Stimulated activated naive CD8-positive, alpha-beta T cell treated with anti-CD3 and anti-CD28 coated beads, Interleukin-15, Interleukin-2, amounts not matched to agents 100 ng/mL and 50 ng/mL, for 24 hours (primary cell): Measurements from ENCODE around the gene AFAP1.

Experiments
- H3K27ac Mint-ChIP-seq: one replicate; pipeline ENCODE4 v1.8.0; 2021; ENCODE audit warnings: mild to moderate bottlenecking, mixed read lengths
- H3K27me3 Mint-ChIP-seq: one replicate; pipeline ENCODE4 v1.8.0; 2021; ENCODE audit warnings: mixed read lengths
- H3K36me3 Mint-ChIP-seq: one replicate; pipeline ENCODE4 v1.8.0; 2021; ENCODE audit warnings: low read depth, mixed read lengths
- H3K4me1 Mint-ChIP-seq: one replicate; pipeline ENCODE4 v1.8.0; 2021; ENCODE audit warnings: low read depth, mixed read lengths
- H3K4me3 Mint-ChIP-seq: one replicate; pipeline ENCODE4 v1.8.0; 2021; ENCODE audit warnings: mild to moderate bottlenecking, mixed read lengths
- H3K9me3 Mint-ChIP-seq: one replicate; pipeline ENCODE4 v1.8.0; 2021; ENCODE audit warnings: mixed read lengths

AFAP1 gene

GRCh38 chr4:7818399-7818911 lies 121.2 kb downstream of the AFAP1 start:
- Mint-ChIP-seq H3K27me3 (no peaks in the 10 kb centered on the region), H3K9me3 (no peaks in the 10 kb centered on the region), H3K27ac (no peak overlapping the region), H3K4me3 (no peak overlapping the region), H3K4me1 (peaks cover 7% of the 10 kb centered on the region), H3K36me3 (peaks cover 3% of the 10 kb centered on the region)

GRCh38 chr4:7817877-7818398 lies 121.7 kb downstream of the AFAP1 start:
- H3K4me1 Mint-ChIP-seq = peaks cover 12% of the 10 kb centered on the region
- H3K27me3 Mint-ChIP-seq = no peaks in the 10 kb centered on the region
- H3K27ac Mint-ChIP-seq = no peak overlapping the region
- no peak overlapping the region for H3K4me3 Mint-ChIP-seq
- H3K9me3 Mint-ChIP-seq = no peaks in the 10 kb centered on the region
- peaks cover 3% of the 10 kb centered on the region for H3K36me3 Mint-ChIP-seq

- Mint-ChIP-seq H3K4me1 (peaks cover 13% of the 10 kb centered on the region), H3K27ac (no peak overlapping the region), H3K27me3 (no peaks in the 10 kb centered on the region), H3K36me3 (peaks cover 3% of the 10 kb centered on the region), H3K9me3 (no peaks in the 10 kb centered on the region), H3K4me3 (no peak overlapping the region)
Observed at GRCh38 chr4:7816771-7817170, 122.9 kb downstream of the AFAP1 start.

GRCh38 chr4:7815981-7816380 lies 123.7 kb downstream of the AFAP1 start:
- Mint-ChIP-seq H3K27ac (no peak overlapping the region), H3K9me3 (no peaks in the 10 kb centered on the region), H3K27me3 (no peaks in the 10 kb centered on the region), H3K4me1 (peaks cover 13% of the 10 kb centered on the region), H3K4me3 (no peak overlapping the region), H3K36me3 (peaks cover 3% of the 10 kb centered on the region)

GRCh38 chr4:7815562-7815961 lies 124.1 kb downstream of the AFAP1 start:
- Mint-ChIP-seq H3K4me1 (peaks cover 13% of the 10 kb centered on the region), H3K27ac (no peak overlapping the region), H3K9me3 (no peaks in the 10 kb centered on the region), H3K36me3 (peaks cover 3% of the 10 kb centered on the region), H3K4me3 (no peak overlapping the region), H3K27me3 (no peaks in the 10 kb centered on the region)

GRCh38 chr4:7814451-7814850 lies 125.2 kb downstream of the AFAP1 start:
- no peak overlapping the region for H3K4me3 Mint-ChIP-seq
- H3K4me1 Mint-ChIP-seq = peaks cover 13% of the 10 kb centered on the region
- H3K36me3 Mint-ChIP-seq = peaks cover 3% of the 10 kb centered on the region
- H3K9me3 Mint-ChIP-seq = no peaks in the 10 kb centered on the region
- no peak overlapping the region for H3K27ac Mint-ChIP-seq
- no peaks in the 10 kb centered on the region for H3K27me3 Mint-ChIP-seq

- Mint-ChIP-seq H3K27ac (peak overlapping the region; percentile 26), H3K36me3 (peaks cover 6% of the 10 kb centered on the region), H3K4me1 (peaks cover 13% of the 10 kb centered on the region), H3K4me3 (no peak overlapping the region), H3K27me3 (no peaks in the 10 kb centered on the region), H3K9me3 (no peaks in the 10 kb centered on the region)
Observed at GRCh38 chr4:7813674-7814073, 126.0 kb downstream of the AFAP1 start.

- Mint-ChIP-seq H3K27me3 (no peaks in the 10 kb centered on the region), H3K4me3 (no peak overlapping the region), H3K36me3 (peaks cover 5% of the 10 kb centered on the region)
Observed at GRCh38 chr4:7812921-7813320, 126.7 kb downstream of the AFAP1 start.

GRCh38 chr4:7812231-7812857 lies 127.3 kb downstream of the AFAP1 start:
- H3K4me3 Mint-ChIP-seq = no peak overlapping the region
- peaks cover 5% of the 10 kb centered on the region for H3K36me3 Mint-ChIP-seq
- H3K4me1 Mint-ChIP-seq = peaks cover 13% of the 10 kb centered on the region
- H3K27ac Mint-ChIP-seq = no peak overlapping the region
- H3K9me3 Mint-ChIP-seq = no peaks in the 10 kb centered on the region
- H3K27me3 Mint-ChIP-seq = no peaks in the 10 kb centered on the region

More at GRCh38 chr4:7812921-7813320, 126.7 kb downstream of the AFAP1 start:
- peaks cover 13% of the 10 kb centered on the region for H3K4me1 Mint-ChIP-seq
- no peak overlapping the region for H3K27ac Mint-ChIP-seq
- no peaks in the 10 kb centered on the region for H3K9me3 Mint-ChIP-seq

- H3K4me3 Mint-ChIP-seq = no peak overlapping the region
- H3K4me1 Mint-ChIP-seq = peaks cover 13% of the 10 kb centered on the region
- no peaks in the 10 kb centered on the region for H3K27me3 Mint-ChIP-seq
- no peaks in the 10 kb centered on the region for H3K9me3 Mint-ChIP-seq
- no peak overlapping the region for H3K27ac Mint-ChIP-seq
- peaks cover 5% of the 10 kb centered on the region for H3K36me3 Mint-ChIP-seq
Observed at GRCh38 chr4:7811536-7812191, 128.0 kb downstream of the AFAP1 start.

- Mint-ChIP-seq H3K27ac (no peak overlapping the region), H3K9me3 (no peaks in the 10 kb centered on the region)
Observed at GRCh38 chr4:7810783-7811535, 128.7 kb downstream of the AFAP1 start.

GRCh38 chr4:7808752-7809151 lies 130.9 kb downstream of the AFAP1 start:
- Mint-ChIP-seq H3K27me3 (no peaks in the 10 kb centered on the region), H3K9me3 (no peaks in the 10 kb centered on the region), H3K27ac (no peak overlapping the region), H3K4me3 (no peak overlapping the region), H3K36me3 (peaks cover 5% of the 10 kb centered on the region), H3K4me1 (peaks cover 9% of the 10 kb centered on the region)

More at GRCh38 chr4:7810783-7811535, 128.7 kb downstream of the AFAP1 start:
- H3K4me1 Mint-ChIP-seq = peaks cover 13% of the 10 kb centered on the region
- peaks cover 5% of the 10 kb centered on the region for H3K36me3 Mint-ChIP-seq
- no peak overlapping the region for H3K4me3 Mint-ChIP-seq
- H3K27me3 Mint-ChIP-seq = no peaks in the 10 kb centered on the region

GRCh38 chr4:7808181-7808580 lies 131.5 kb downstream of the AFAP1 start:
- Mint-ChIP-seq H3K9me3 (no peaks in the 10 kb centered on the region), H3K27me3 (no peaks in the 10 kb centered on the region), H3K4me3 (no peak overlapping the region), H3K27ac (no peak overlapping the region), H3K4me1 (peaks cover 3% of the 10 kb centered on the region), H3K36me3 (peaks cover 5% of the 10 kb centered on the region)

GRCh38 chr4:7807351-7807921 lies 132.2 kb downstream of the AFAP1 start:
- H3K27ac Mint-ChIP-seq = no peak overlapping the region
- no peaks in the 10 kb centered on the region for H3K9me3 Mint-ChIP-seq
- no peaks in the 10 kb centered on the region for H3K27me3 Mint-ChIP-seq
- H3K4me1 Mint-ChIP-seq = no peaks in the 10 kb centered on the region
- no peak overlapping the region for H3K4me3 Mint-ChIP-seq
- H3K36me3 Mint-ChIP-seq = peaks cover 5% of the 10 kb centered on the region
